Thyroid gland (tissue), 4 donors: ENCODE results near the gene RNF175. TPM values are rescaled to one million over a fixed set of nuclear protein-coding genes. Genes with fewer than 3 reads are reported as not detected.

Experiments used
- DNase-seq, 2 donors: peaks; one replicate each; pipeline ENCODE4 v3.0.0-alpha.2; 2019
- H3K27ac ChIP-seq, 3 donors: fragments of 200-600 bp; sonication (generic); 1 replicate in 2 of 3; 2 replicates in 1 of 3; pipeline ENCODE4 v1.5.1; 2016 to 2019; ENCODE audit warnings: mild to moderate bottlenecking in 1 of 3, moderate library complexity in 1 of 3
- H3K27me3 ChIP-seq: fragments of 200-600 bp; sonication (generic); one replicate; pipeline ENCODE4 v1.5.1; 2019
- H3K36me3 ChIP-seq, 2 donors: fragments of 200-600 bp; sonication (generic); one replicate each; pipeline ENCODE4 v1.5.1; 2016 to 2019
- H3K4me1 ChIP-seq, 2 donors: fragments of 200-600 bp; sonication (generic); one replicate each; pipeline ENCODE4 v1.5.1; 2017 to 2019
- H3K4me3 ChIP-seq, 3 donors: fragments of 200-600 bp; sonication (generic); replicated peaks in 1 of 3; 1 replicate in 2 of 3; 2 replicates in 1 of 3; pipeline ENCODE4 v1.5.1; 2016; ENCODE audit warnings: mild to moderate bottlenecking in 1 of 3
- H3K9me3 ChIP-seq: fragments of 200-600 bp; sonication (generic); one replicate; pipeline ENCODE4 v1.5.1; 2017
- CTCF ChIP-seq, 6 experiments: fragments of 200-600 bp in 3 of 6; fragments of 450-650 bp in 3 of 6; sonication (generic) in 3 of 6; IDR thresholded peaks; one replicate each; pipeline ENCODE4 v1.5.1; 2016 to 2019; ENCODE audit warnings: antibody characterized with exemption in 6 of 6, mild to moderate bottlenecking in 2 of 6, inconsistent platforms in 1 of 6, moderate library complexity in 1 of 6
- POLR2A ChIP-seq, 2 donors: fragments of 450-650 bp; IDR thresholded peaks; one replicate each; pipeline ENCODE4 v1.6.1; 2017; ENCODE audit warnings: antibody characterized with exemption in 2 of 2, mild to moderate bottlenecking in 2 of 2, moderate library complexity in 1 of 2
- WGBS, 2 donors: methylation state at CpG; one replicate each; pipeline ENCODE4 v1.1.5; 2017; 5-methylcytosine and 5-hydroxymethylcytosine counted together
- intact Hi-C: fragments of 100-400 bp; cut with DNase I; formaldehyde crosslinking; loops from one replicate; pipeline ENCODE4 v1.15.1; 2023
- total RNA-seq, 4 donors: library from RNA; depleted of rRNA; stranded (reverse); fragments of >200 nt; gene quantifications; one replicate each; pipeline ENCODE4 v1.2.3, GENCODE V29; 2016

Gene RNF175
- total RNA-seq, 4 donors from 2014 or later = 3.4 TPM; not detected in 3

- no peaks in the 10 kb centered on the region for H3K36me3 ChIP-seq
- no peak overlapping the region for H3K27ac ChIP-seq
- WGBS, 2 donors = 78 to 87% methylated on average over 2 of the region's 2 CpGs
- DNase-seq = no peak
- no peaks in the 10 kb centered on the region for H3K9me3 ChIP-seq
- TF ChIP-seq CTCF (IDR thresholded peaks at IDR 0.05) (no peak), POLR2A (IDR thresholded peaks at IDR 0.05) (no peak)
- no peak overlapping the region for H3K4me3 ChIP-seq
- intact Hi-C loops = no loop called here
- no peaks in the 10 kb centered on the region for H3K27me3 ChIP-seq
- H3K4me1 ChIP-seq = no peaks in the 10 kb centered on the region
These were observed 45.8 kb downstream of the RNF175 start for GRCh38 chr4:153713866-153714646.

GRCh38 chr4:153710681-153711080 lies 49.1 kb downstream of the RNF175 start:
- DNase-seq = no peak
- Histone ChIP-seq H3K4me1 (peaks cover 0 to 6% of the 10 kb centered on the region in 2 donors), H3K36me3 (no peaks in the 10 kb centered on the region), H3K9me3 (no peaks in the 10 kb centered on the region), H3K27ac (no peak overlapping the region), H3K27me3 (no peaks in the 10 kb centered on the region), H3K4me3 (no peak overlapping the region)
- 92 to 93% methylated on average over 1 of the region's 1 CpG for WGBS, 2 donors
- TF ChIP-seq POLR2A (IDR thresholded peaks at IDR 0.05) = no peak
- TF ChIP-seq CTCF (IDR thresholded peaks at IDR 0.05) = no peak
- intact Hi-C loops = no loop called here

- no peak for DNase-seq
- Histone ChIP-seq H3K4me3 (no peak overlapping the region), H3K27me3 (no peaks in the 10 kb centered on the region), H3K36me3 (no peaks in the 10 kb centered on the region), H3K9me3 (no peaks in the 10 kb centered on the region), H3K27ac (no peak overlapping the region), H3K4me1 (peaks cover 0 to 6% of the 10 kb centered on the region in 2 donors)
- intact Hi-C loops = no loop called here
- TF ChIP-seq CTCF (IDR thresholded peaks at IDR 0.05) (no peak), POLR2A (IDR thresholded peaks at IDR 0.05) (no peak)
These were observed 53.3 kb downstream of the RNF175 start for GRCh38 chr4:153706519-153706918.

- no peaks in the 10 kb centered on the region for H3K27me3 ChIP-seq
- TF ChIP-seq CTCF (IDR thresholded peaks at IDR 0.05) (no peak), POLR2A (IDR thresholded peaks at IDR 0.05) (no peak)
- H3K9me3 ChIP-seq = no peaks in the 10 kb centered on the region
- intact Hi-C loops = no loop called here
- 84 to 89% methylated on average over 2 of the region's 2 CpGs for WGBS, 2 donors
- H3K27ac ChIP-seq = no peak overlapping the region
- H3K36me3 ChIP-seq = no peaks in the 10 kb centered on the region
- no peak for DNase-seq
- H3K4me1 ChIP-seq = peaks cover 0 to 6% of the 10 kb centered on the region in 2 donors
- H3K4me3 ChIP-seq = no peak overlapping the region
These were observed 53.9 kb downstream of the RNF175 start for GRCh38 chr4:153705743-153706468.

GRCh38 chr4:153704522-153704921 lies 55.3 kb downstream of the RNF175 start:
- Histone ChIP-seq H3K36me3 (no peaks in the 10 kb centered on the region), H3K4me3 (no peak overlapping the region), H3K9me3 (no peaks in the 10 kb centered on the region), H3K27me3 (no peaks in the 10 kb centered on the region), H3K27ac (no peak overlapping the region), H3K4me1 (peaks cover 0 to 6% of the 10 kb centered on the region in 2 donors)
- 82 to 96% methylated on average over 5 to 7 of the region's 7 CpGs for WGBS, 2 donors
- TF ChIP-seq POLR2A (IDR thresholded peaks at IDR 0.05) (no peak), CTCF (IDR thresholded peaks at IDR 0.05) (no peak)
- DNase-seq = no peak
- intact Hi-C loops = no loop called here
